GM19468 (cell line): ENCODE measurements around the gene FAM167B.
"Not testable (repeated sequence)": the region's sequence is repeated elsewhere in the genome, so short reads cannot be mapped to it uniquely, and the experiment has no call there.

Experiments used
- ATAC-seq: cut with Tn5 transposase; IDR thresholded peaks from one replicate; pipeline ENCODE4 v1.9.1; 2021; ENCODE audit warnings: mild to moderate bottlenecking, moderate library complexity, moderate number of reproducible peaks; ENCODE audit not compliant: unreplicated experiment; ENCODE audit errors: extremely low read depth

Gene FAM167B

DNA sequence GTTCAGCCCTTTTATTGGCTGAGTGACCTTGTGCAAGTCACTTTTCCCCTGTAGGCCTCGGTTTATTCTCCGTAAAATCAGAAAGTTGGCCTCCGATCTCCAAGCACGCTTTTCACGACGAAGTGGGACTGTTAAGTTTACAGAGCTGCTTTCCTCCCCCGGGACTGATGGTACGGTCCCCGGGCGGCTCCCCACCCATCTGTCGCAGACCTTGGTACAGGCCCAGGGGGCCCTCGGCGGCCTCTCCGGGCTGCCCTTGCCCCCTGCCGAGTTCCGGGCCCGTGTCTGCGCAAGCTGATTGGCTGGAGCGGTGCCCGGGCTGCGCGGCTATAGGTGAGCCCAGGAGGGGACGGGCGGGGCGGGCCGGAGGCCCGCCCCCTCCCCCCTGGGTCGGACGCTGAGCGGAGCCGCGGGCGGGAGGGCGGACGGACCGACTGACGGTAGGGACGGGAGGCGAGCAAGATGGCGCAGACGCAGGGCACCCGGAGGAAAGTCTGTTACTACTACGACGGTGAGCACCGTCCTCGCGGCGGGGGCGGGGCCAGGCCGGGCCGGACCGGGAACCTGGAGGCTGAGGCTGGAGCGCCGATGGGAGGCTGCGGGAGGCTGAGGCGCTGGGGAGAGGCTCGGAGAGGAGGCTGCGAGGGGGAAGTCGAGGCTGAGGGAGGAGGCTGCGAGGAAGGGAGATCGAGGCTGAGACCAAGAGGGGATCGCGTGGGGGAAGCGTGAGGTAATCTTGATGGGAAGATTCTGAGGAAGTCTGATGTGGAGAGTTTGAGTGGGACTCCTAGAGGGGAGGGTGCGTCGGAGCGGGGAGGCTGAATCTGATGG is 44.9 kb downstream of the FAM167B start, which contains the start of gene HDAC1:
TSS of gene HDAC1 (plus strand) at position 376 of the 831 bp plus-strand sequence. CDS start at position 463, 87 bp downstream.
- peak; percentile 89 for ATAC-seq

DNA sequence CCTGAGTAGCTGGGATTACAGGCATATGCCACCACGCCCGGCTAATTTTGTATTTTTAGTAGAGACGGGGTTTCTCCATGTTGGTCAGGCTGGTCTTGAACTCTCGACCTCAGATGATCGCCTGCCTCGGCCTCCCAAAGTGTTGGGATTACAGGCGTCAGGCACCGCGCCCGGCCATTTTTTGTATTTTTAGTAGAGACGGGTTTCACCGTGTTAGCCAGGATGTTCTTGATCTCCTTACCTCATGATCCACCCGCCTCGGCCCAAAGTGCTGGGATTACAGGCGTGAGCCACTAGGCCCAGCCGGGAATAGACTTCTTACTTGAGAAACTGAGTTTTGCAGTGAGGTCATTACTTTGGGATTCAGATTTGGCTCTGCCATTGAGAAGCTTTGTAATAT is 51.2 kb downstream of the FAM167B start:
- ATAC-seq = not testable (repeated sequence)
